ENCODE results near the gene MEIKIN.

GRCh38 chr5:131758520-131758900 lies 187.0 kb downstream of the MEIKIN start:
- TF ChIP-seq CTCF (IDR thresholded peaks at IDR 0.05) (no peak), POLR2A (IDR thresholded peaks at IDR 0.05) (no peak), EP300 (IDR thresholded peaks at IDR 0.05) (no peak)

Data from tibial nerve (tissue), 4 donors.